DMS53 (cell line): ENCODE measurements around the gene RASSF4.

ENCODE experiments used
- DNase-seq: peaks from one replicate; lab custom pipeline; 2025; lab: John Stamatoyannopoulos, UW

Gene RASSF4

GRCh38 chr10:44963772-44964633, 4.4 kb downstream of the RASSF4 start:
- DNase-seq: peak; percentile 78

GRCh38 chr10:44965104-44965503, 5.5 kb downstream of the RASSF4 start:
- DNase-seq: no peak

- no peak for DNase-seq
These were observed 6.1 kb downstream of the RASSF4 start for GRCh38 chr10:44965651-44966097.

- peak; percentile 15 for DNase-seq
These were observed 6.7 kb downstream of the RASSF4 start for GRCh38 chr10:44966129-44966815.

- peak; percentile 10 for DNase-seq
These were observed 7.4 kb downstream of the RASSF4 start for GRCh38 chr10:44966816-44967509.

- no peak for DNase-seq
These were observed 8.0 kb downstream of the RASSF4 start for GRCh38 chr10:44967616-44968015.

- DNase-seq: no peak
These were observed 8.5 kb downstream of the RASSF4 start for GRCh38 chr10:44968091-44968490.

GRCh38 chr10:44968500-44969400, 9.1 kb downstream of the RASSF4 start:
- no peak for DNase-seq

- no peak for DNase-seq
These were observed 10.3 kb downstream of the RASSF4 start for GRCh38 chr10:44969854-44970253.

GRCh38 chr10:44970812-44971395, 11.3 kb downstream of the RASSF4 start:
- no peak for DNase-seq

- no peak for DNase-seq
These were observed 11.8 kb downstream of the RASSF4 start for GRCh38 chr10:44971434-44971833.

GRCh38 chr10:44971935-44972757, 12.5 kb downstream of the RASSF4 start:
- no peak for DNase-seq

GRCh38 chr10:44972874-44973306, 13.3 kb downstream of the RASSF4 start:
- no peak for DNase-seq

GRCh38 chr10:44973323-44974081, 13.9 kb downstream of the RASSF4 start:
- DNase-seq: no peak

- DNase-seq: peak; percentile 32
These were observed 14.6 kb downstream of the RASSF4 start for GRCh38 chr10:44974082-44974627.

- peak; percentile 79 for DNase-seq
These were observed 15.2 kb downstream of the RASSF4 start for GRCh38 chr10:44974628-44975430.

- peak; percentile 62 for DNase-seq
These were observed 16.1 kb downstream of the RASSF4 start for GRCh38 chr10:44975431-44976331.
